HG03175 (cell line): ENCODE measurements around the gene SIPA1L3.
A peak's percentile ranks its signal among the peaks of the same experiment; 100 is the strongest.
"Not testable (repeated sequence)": the region's sequence is repeated elsewhere in the genome, so short reads cannot be mapped to it uniquely, and the experiment has no call there.

ENCODE experiments used
- ATAC-seq: cut with Tn5 transposase; IDR thresholded peaks from one replicate; pipeline ENCODE4 v1.9.1; 2021; ENCODE audit warnings: mild to moderate bottlenecking, moderate library complexity; ENCODE audit not compliant: unreplicated experiment

Gene SIPA1L3

DNA sequence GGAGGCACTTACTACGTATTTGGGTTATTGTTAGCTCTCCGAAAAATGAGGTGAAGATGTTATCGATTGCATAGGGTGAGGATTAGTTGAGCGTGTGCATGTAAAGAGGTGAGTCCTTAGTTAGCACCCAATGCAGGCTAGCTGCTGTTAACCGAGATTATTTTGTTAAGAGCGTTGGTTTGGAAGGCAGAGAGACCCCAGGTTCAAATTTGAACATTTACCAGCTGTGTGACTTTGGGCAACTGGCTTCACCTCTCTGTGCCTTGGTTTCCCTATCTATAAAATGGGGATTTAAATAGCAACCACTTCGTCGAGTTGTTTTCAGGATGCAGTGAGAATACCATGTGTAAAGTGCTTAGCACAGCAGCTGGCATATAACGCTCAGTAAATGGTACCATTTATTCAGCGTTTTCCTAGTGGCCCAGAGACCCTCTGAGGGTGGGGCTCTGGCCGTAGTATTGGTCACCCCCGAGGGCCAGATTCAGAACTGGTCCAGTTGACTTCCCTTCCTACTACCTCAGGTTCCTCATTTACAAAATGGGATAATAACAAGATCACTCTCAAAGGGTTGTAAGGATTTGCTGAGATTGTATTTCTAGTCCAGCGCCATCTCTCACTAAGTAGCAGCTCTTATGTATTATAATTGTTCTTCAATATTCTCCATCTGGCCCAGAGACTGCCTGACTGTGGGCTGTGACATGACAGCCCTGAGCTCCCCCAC, 887 bp downstream of the SIPA1L3 start:
- no peak for ATAC-seq

DNA sequence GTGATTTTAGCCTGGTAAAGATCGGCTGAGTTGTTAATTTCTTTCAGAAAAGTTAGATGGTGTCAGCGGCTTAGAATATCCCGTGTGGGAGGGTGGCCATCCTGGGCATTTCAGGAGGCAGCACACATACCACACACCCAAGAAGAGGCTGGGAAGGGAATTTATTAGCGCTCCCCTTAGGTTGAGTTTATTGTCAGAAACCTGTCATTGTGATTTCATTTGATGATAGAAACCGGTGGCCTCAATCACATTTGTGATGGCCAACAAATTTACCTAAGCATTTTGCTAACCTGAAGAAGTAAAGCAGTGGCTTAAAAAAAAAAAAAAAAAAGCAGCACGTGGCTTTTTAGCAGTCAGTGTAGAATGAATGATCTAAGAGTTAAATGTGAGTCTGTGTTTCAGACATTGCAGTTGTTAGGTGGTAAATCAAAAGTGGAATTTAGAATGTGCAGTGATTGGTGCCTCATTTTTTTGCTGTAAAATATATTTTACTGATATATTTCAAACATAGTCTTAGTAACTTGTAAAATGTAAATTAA, 2.7 kb downstream of the SIPA1L3 start:
- ATAC-seq = no peak

DNA sequence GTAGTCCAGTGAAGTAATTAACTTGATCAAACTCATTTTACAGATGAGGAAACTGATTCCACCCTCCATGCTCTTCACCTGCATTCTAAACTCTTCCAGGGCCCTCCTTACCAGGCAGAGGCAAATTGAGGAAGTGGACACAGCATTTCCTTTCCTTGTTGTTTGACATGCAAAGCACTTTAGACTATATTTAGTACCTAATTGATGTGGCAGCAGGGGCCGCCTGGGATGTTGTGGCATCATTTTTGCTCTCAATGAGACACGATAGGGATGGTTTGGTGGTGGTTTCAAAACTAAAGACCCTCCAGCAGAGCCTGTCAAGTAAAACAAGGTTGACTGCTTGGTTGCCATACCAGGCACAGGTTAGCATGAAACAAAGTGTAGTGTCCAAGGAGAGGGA, 7.9 kb downstream of the SIPA1L3 start:
- ATAC-seq = no peak

DNA sequence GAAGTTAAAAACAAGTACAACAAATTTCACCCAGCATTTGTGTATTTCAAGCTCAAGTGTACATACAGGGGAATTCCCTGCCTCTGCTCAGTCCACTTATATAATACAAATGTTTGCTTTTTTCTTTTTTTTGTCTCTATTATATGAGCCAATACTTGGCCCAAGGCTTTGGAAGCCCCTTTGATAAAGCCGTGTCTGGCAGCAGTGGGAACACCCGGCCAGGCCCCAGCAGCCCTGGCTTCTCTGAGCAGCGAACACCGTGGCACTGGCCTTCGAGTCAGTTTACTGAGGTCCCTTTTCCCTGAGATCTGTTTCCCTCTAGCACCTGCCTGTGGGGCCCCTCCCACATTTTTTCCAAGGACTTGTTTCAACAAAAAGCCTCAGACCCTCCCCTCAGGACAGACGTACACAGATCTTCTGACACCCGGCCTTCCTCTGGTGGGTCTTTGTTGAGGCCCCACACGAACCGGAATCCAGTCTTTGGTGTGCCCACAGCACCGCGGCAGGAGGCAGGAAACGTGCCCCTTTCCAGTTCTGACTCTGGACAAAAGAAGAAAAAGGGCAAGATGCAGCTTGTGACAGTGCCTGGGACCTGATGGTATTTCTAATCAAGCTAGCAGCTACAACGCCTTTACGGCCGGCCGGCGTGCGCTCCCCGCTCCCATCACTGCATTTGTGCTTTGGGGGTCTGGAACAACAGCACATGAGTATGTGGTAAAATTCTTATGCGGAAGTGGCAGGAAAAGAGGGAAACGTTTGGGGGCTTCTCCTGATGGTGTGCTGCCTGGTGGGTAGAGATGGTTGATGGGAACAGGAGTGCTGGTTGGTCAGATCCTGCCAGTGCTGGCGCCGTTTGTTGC, 13.8 kb downstream of the SIPA1L3 start:
- no peak for ATAC-seq

DNA sequence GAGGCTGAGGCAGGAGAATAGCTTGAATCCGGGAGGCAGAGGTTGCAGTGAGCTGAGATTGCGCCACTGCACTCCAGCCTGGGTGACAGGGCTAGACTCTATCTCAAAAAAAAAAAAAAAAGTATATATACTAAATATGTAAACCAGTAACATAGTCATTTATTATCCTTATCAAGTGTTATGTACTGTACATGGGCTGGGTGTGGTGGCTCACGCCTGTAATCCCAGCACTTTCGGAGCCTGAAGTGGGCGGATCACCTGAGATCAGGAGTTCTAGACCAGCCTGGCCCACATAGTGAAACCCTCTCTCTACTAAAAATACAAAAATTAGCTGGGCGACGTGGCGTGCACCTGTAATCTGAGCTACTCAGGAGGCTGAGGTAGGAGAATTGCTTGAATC, 17.6 kb downstream of the SIPA1L3 start:
- ATAC-seq = not testable (repeated sequence)

DNA sequence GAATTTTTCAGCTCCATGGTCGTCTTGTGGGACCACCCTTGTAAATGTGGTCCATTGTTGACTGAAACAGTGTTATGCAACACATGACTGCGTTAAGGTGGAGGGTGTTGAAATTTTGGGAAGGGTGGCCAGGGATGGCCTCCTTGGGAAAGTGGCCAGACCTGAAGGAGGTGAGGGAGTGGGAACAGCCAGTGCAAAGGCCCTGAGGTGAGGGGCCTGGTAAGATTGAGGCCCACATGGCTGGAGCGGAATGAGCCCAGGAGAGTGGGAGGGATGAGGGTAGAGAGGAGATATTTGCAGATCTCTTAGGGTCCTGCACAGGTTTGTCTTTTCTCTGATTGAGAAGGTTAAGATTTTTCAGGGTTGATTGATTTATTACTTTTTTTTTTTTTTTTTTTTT, 18.2 kb downstream of the SIPA1L3 start:
- ATAC-seq = no peak

DNA sequence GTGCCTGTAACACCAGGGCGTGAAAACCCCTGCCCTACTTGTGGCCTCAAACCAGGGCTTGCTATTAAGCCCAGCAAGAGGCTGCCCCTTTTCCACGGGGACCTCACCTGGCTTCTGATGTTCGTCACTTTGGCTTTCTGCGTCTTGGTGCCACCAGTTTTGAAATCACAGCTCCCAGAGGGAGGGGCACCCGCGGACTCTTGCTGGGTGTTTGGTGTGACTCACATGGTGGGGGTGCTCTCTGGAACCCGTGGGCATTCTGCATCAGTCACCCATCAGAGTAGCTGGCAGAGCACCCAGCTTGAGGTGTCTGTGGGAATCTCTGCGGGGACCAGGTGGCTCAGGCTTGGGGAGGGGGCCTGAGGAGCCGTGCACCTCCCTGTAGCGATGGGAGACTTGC, 19.2 kb downstream of the SIPA1L3 start:
- no peak for ATAC-seq

DNA sequence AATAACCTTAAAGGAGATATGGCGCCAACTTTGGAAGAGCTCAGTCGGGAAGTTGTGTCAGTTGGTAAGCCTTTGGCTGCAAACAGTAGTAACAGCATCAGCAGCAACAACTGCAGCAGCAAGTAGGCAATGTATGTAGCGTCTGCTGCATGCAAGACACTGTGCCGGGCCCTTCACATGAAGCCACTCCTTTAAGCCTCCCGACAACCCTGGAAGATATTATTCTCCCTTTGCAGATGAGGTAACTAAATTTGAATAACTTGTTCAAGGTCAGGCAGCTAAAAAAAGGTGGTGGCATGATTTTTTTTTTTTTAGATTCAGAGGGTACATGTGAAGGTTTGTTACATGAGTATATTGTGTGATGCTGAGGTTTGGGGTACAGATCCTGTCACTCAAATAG, 19.7 kb downstream of the SIPA1L3 start:
- no peak for ATAC-seq

DNA sequence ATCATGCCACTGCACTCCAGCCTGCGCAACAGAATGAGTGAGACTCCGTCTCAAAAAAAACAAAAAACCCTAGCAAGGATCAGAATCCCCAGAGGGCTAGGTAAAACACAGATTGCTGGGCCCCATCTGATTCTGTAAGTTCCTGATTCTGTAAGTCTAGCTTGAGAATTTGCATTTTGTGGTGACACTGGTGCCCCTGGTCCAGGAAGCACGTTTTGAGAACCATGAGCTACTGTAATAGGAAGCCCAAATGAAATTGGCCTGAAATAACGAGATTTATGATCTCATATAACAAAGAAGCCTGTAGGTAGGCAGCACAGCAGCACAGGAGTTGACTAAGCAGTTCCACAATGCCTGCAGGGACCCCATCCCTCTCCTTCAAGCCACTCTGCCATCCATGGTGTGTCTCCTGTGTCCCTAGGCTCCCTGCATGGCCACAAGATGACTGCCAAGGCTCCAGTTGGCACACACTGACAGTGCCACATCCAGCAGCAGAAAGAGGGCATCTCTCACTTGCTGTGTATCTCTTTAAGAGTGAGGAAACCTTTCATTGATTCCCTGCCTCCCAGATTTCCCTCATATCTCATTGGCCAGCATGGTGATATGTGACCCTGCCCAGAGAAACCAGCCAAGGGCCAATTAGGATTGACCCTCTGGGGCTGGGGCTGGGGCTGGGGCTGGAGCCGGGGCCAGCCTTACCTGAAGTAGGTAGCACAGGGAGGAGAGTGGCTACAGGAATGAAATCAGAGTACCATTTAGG, 21.7 kb downstream of the SIPA1L3 start:
- ATAC-seq = peak; percentile 60

DNA sequence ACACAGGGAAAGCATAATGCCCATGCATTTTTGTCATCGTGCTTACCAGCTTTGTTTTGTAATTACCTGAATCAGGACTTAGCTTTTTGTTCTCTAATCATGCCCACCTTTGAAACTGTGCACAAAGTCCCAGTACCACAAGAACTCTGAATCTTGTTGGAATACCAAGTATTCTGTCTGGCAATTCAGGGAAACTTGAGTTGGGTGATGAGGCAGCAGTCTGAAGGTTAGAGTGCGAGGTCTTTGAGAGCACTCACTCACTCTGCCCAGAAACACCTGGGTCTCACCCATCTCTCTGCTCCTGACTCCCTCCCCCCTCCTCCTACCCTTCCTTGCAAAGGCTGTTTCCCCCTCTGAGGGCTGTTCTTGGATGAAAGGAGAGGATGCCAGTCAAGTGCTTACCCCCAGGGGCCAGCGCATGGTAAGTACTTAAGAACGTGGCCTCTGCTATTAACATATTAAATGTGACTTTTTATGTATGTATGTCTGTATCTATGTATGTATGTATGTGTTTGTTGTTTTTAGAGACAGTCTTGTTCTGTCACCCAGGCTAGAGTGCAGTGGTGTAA, 22.4 kb downstream of the SIPA1L3 start:
- ATAC-seq = no peak

DNA sequence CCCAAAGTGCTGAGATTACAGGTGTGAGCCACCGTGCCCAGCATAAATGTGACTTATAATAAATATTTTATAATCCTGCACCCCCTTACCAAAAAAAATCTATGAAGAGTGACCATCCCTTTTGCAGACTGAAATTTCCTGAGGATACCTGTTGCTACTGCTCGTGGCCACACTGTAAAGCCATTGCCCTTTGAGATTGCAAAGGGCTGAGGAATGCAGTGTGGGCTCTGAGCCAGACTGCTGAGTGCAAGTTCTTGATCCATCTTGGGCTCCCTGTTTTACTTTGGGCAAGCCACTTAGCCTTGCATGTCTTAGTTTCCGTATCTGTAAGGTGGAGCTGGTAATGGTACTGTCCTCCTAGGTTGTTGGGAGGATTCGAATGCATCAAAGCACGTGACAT, 23.4 kb downstream of the SIPA1L3 start:
- no peak for ATAC-seq

DNA sequence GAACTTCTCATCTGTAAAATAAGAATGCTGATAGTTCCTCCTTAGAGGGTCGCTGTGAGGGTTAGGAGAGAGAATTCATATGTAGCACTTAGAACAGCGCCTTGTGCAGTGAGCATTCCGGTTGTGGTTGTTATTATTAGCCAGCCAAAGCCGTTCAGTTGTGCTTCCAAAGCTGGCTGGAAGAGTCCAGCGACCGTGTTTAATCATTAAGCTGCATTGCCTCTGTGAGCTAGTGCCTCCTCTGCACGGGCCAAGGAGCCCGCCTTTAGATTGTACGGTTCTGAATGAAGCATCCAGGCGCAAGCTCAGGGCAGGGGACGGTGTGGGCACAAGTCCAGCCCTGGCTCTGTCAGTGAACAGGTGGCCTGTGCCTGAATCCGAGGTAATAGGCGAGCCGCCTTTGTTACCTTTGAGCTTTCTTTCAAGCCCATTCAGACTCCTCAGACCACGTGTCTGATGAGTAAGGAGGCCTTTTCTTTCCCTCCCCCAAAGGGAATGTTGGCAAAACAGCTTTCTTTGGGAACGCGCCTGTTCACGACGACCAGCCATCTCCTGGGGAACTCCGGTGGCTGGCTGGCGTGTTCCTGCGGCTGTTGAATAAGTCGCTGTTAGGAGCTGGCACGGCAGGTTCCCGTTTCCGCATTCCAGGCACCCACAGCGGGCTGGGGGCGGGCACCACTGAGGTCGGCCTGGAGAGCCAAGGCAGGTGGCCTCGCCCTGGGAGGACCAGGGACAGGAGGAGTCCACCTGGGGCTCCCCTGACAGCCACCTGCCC, 25.1 kb downstream of the SIPA1L3 start:
- peak; percentile 63 for ATAC-seq

DNA sequence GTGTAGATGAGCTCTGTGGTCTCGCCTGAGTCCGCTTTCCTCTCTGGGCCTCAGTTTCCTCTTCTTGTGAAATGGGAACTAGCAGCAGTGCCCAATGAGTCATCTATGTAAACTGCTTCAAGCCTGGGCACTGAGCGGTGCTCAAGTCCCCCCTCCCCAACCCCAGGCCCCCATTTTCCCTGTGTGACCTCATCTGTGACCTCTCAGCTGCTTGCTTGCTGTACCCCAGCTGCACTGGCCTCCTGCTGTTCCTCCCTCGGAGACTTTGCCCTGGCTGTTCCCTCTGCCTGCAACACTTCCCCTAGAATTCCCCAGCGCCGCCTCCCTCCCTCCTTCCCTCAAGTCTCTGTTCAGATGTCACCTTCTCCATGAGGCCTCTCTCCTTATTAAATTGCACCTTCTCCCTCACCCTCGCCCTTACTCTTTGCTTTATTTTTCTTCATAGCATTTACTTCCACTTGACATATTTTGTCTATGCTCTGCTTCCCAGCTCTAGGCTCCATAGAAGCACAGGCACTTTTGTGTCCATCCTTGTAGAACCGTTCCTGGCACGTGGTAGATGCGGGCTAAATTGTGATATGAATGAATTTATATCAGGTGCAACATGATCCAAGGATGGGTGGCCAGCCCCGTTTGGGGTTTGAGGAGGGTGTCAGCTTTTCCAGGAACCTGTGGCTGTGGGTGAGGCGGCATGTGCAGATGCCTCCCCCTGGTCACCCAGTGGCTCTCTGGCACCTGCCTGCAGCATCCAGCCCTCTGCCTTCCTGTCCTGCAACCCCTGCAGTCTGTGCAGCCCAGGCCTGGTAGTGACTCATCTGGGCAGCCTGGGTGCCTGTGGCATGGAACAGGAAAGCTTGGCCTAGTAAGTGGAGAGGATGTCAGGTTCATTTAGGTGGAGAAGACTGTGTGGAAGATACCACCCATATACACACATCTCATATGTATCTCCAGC, 26.3 kb downstream of the SIPA1L3 start:
- ATAC-seq = no peak

DNA sequence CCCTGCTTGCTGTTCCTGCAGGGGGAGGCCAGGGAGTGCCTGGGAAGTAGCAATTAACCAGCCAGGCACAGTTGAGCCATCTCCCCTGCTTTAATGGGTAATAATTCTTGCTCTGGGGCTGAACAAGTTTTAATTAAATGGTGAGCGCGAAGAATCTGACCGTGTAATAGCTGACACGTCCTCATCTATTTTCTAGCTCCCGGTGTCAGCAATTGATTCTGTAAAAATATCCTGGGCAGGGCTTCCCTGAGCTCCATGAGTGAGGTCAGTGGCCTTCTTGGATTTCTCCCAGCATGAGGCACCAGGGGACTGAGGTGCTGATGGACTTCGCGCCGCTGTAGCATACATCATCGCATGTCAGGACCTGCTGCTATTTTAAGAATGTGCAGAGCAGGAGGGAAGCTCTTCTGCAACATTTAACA, 26.9 kb downstream of the SIPA1L3 start:
- ATAC-seq = no peak

DNA sequence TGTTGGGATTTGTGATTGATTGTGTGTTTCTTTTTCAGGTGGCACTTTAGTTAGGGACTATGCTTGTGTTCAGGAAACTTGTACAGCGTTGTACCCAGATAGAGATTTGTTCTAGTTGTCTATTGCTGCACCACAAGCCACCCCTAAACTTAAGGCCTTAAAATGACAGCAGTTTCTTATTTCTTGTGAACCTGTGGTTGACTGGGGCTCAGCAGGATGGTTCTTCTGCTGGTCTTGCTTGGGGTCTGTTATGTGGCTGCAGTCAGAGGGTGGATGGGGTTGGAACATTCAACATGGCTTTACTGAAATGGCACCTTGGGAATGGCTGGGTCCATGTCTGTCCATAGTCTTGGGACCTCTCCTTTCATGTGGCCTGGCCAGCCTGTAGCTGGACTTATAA, 28.3 kb downstream of the SIPA1L3 start:
- ATAC-seq = no peak

DNA sequence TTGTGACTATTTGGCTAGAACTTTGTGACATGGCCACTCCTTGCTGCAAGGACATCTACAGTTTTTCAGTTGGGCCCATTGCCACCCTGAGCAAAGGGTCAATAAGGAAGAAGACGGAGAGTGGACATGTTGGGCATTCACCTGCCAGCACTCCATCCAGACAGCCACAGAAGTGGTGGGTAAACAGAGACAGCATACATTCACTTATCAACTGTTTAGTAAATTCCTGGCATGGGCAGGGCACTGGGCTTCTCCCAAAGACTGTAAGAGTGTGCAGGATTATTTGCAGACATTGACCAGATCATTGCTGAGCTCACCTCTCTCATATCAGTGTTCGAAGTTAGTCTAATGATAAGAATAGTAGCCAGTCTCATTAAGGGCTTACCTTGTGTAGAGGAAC, 29.2 kb downstream of the SIPA1L3 start:
- no peak for ATAC-seq

DNA sequence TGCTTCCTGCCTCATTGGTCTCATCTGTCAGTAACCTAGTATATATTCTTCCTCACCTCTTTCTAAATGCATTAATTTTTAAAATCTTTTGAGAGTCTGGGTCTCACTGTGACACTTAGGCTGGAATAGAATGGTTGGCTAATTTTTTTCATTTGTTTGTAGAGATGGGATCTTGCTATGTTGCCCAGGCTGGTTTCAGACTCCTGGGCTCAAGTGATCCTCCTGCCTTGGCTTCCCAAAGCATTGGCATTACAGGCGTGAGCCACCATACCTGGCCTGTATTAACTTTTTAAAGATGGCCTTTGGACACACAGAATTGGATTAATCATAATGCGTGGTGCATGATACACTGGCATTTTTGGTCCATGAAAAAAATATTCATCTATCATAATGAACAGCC, 29.9 kb downstream of the SIPA1L3 start:
- no peak for ATAC-seq

DNA sequence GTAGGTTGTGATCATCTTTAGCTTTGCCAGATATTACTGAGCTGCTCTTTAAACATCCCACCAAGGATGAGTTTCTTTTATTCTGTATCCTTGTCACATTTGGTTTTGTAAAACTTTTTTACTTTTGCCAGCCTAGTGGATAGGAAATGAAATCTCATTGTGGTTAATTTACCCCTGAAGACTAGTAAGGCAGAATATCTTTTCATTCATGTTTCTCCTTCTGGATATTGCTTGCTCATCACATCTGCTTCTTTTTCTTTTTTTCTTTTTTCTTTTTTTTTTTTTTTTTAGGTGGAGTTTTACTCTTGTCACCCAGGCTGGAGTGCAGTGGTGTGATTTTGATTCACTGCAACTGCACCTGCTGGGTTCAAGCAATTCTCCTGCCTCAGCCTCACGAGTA, 31.3 kb downstream of the SIPA1L3 start:
- ATAC-seq = no peak
